Right atrium auricular region (tissue), 2 donors: Measurements from ENCODE around the gene CAVIN2. TPM values are rescaled to one million over a fixed set of nuclear protein-coding genes. Genes with fewer than 3 reads are reported as not detected.
A peak's percentile ranks its signal among the peaks of the same experiment; 100 is the strongest.

Source experiments
- DNase-seq: peaks from one replicate; pipeline ENCODE4 v3.0.0-alpha.2; 2019; ENCODE audit warnings: low spot score
- H3K27ac ChIP-seq, 2 donors: fragments of 200-600 bp; sonication (generic); 1 replicate in 1 of 2; 2 replicates in 1 of 2; pipeline ENCODE4 v1.5.1; 2016 to 2019
- H3K27me3 ChIP-seq, 2 donors: fragments of 200-600 bp; sonication (generic); one replicate each; pipeline versions ENCODE4 v1.5.1 to v1.6.0; 2017 to 2019
- H3K36me3 ChIP-seq: fragments of 200-600 bp; sonication (generic); one replicate; pipeline ENCODE4 v1.5.1; 2016
- H3K4me1 ChIP-seq, 2 donors: fragments of 200-600 bp; sonication (generic); one replicate each; pipeline versions ENCODE4 v1.5.1 to v1.6.0; 2017 to 2019
- H3K4me3 ChIP-seq, 2 donors: fragments of 200-600 bp; sonication (generic); 1 replicate in 1 of 2; 2 replicates in 1 of 2; pipeline ENCODE4 v1.5.1; 2017 to 2019; ENCODE audit warnings: mild to moderate bottlenecking in 1 of 2, moderate library complexity in 1 of 2
- H3K9me3 ChIP-seq, 2 donors: fragments of 200-600 bp; sonication (generic); one replicate each; pipeline ENCODE4 v1.5.1; 2019
- CTCF ChIP-seq, 2 donors: fragments of 200-600 bp; sonication (generic); IDR thresholded peaks; one replicate each; pipeline ENCODE4 v1.5.1; 2019; ENCODE audit warnings: antibody characterized with exemption in 2 of 2
- total RNA-seq, 2 donors: library from RNA; depleted of rRNA; stranded (reverse); fragments of >200 nt; gene quantifications; one replicate each; pipeline ENCODE4 v1.1.0, GENCODE V29; 2016

Gene CAVIN2
- total RNA-seq, 2 donors from 2014 or later: 118 to 263 TPM

GRCh38 chr2:191845248-191845715 lies 1.6 kb downstream of the CAVIN2 start:
- H3K36me3 ChIP-seq: peaks cover 4% of the 10 kb centered on the region
- no peaks in the 10 kb centered on the region for H3K27me3 ChIP-seq
- peaks cover 0 to 47% of the 10 kb centered on the region in 2 donors for H3K4me1 ChIP-seq
- TF ChIP-seq CTCF (IDR thresholded peaks at IDR 0.05): peak in 1 of 2 donors; percentile 38
- H3K4me3 ChIP-seq: peak overlapping the region; percentile 67
- peak; percentile 70 for DNase-seq
- H3K9me3 ChIP-seq: no peaks in the 10 kb centered on the region
- H3K27ac ChIP-seq: peak overlapping the region; percentile 89 to 93

- no peak for TF ChIP-seq CTCF (IDR thresholded peaks at IDR 0.05)
- Histone ChIP-seq H3K4me1 (peaks cover 0 to 47% of the 10 kb centered on the region in 2 donors), H3K9me3 (no peaks in the 10 kb centered on the region), H3K27ac (peak overlapping the region; percentile 89 to 93), H3K36me3 (peaks cover 4% of the 10 kb centered on the region), H3K27me3 (no peaks in the 10 kb centered on the region), H3K4me3 (peak overlapping the region; percentile 67)
- no peak for DNase-seq
Observed at GRCh38 chr2:191844706-191845105, 2.2 kb downstream of the CAVIN2 start.

GRCh38 chr2:191840921-191841320 lies 6.0 kb downstream of the CAVIN2 start:
- Histone ChIP-seq H3K4me1 (peaks cover 0 to 56% of the 10 kb centered on the region in 2 donors), H3K36me3 (peaks cover 10% of the 10 kb centered on the region), H3K9me3 (no peaks in the 10 kb centered on the region), H3K4me3 (peak overlapping the region in 1 of 2 donors; percentile 67), H3K27ac (peak overlapping the region; percentile 79 to 93), H3K27me3 (no peaks in the 10 kb centered on the region)
- DNase-seq: no peak
- TF ChIP-seq CTCF (IDR thresholded peaks at IDR 0.05): no peak

- Histone ChIP-seq H3K4me1 (peaks cover 0 to 61% of the 10 kb centered on the region in 2 donors), H3K36me3 (peaks cover 18% of the 10 kb centered on the region)
Observed at GRCh38 chr2:191839918-191840804, 6.7 kb downstream of the CAVIN2 start.

GRCh38 chr2:191838526-191838925 lies 8.4 kb downstream of the CAVIN2 start:
- Histone ChIP-seq H3K4me1 (peaks cover 0 to 70% of the 10 kb centered on the region in 2 donors), H3K9me3 (no peaks in the 10 kb centered on the region), H3K27ac (peak overlapping the region; percentile 79 to 93), H3K27me3 (no peaks in the 10 kb centered on the region), H3K36me3 (peaks cover 29% of the 10 kb centered on the region), H3K4me3 (no peak overlapping the region)
- no peak for TF ChIP-seq CTCF (IDR thresholded peaks at IDR 0.05)
- DNase-seq: no peak

More at GRCh38 chr2:191839918-191840804, 6.7 kb downstream of the CAVIN2 start:
- Histone ChIP-seq H3K27ac (peak overlapping the region; percentile 79 to 93), H3K27me3 (no peaks in the 10 kb centered on the region), H3K9me3 (no peaks in the 10 kb centered on the region), H3K4me3 (peak overlapping the region; percentile 4 to 67)
- no peak for TF ChIP-seq CTCF (IDR thresholded peaks at IDR 0.05)
- no peak for DNase-seq
